CD4-positive, alpha-beta T cell (primary cell): ENCODE data around the gene PAPLN. TPM values are rescaled to one million over a fixed set of nuclear protein-coding genes. Genes with fewer than 3 reads are reported as not detected.

Source experiments
- ATAC-seq: fragments of 200-7000 bp; cut with Tn5 transposase; one replicate; pipeline ENCODE4 v1.10.0; 2022; ENCODE audit warnings: mild to moderate bottlenecking; ENCODE audit not compliant: poor library complexity
- CTCF ChIA-PET: fragments of 350-600 bp; sonication (Branson Sonifier 250); formaldehyde crosslinking; loops from one replicate; lab custom pipeline; 2021; ENCODE audit warnings: antibody characterized with exemption, inconsistent platforms; lab: Charles Lee
- POLR2A ChIA-PET: fragments of 350-600 bp; sonication (Branson Sonifier 250); formaldehyde crosslinking; loops from one replicate; lab custom pipeline; 2021; ENCODE audit warnings: antibody characterized with exemption, inconsistent platforms; lab: Charles Lee
- DNase-seq, 14 experiments: peaks; one replicate each; pipeline ENCODE4 v3.0.0-alpha.2; 2013 to 2020; ENCODE audit warnings: mixed read lengths in 2 of 14
- H3K27ac ChIP-seq, 2 donors: one replicate each; pipeline versions ENCODE4 v1.5.1 to v1.7.0; 2013; ENCODE audit warnings: low read length in 2 of 2, low read depth in 1 of 2, mild to moderate bottlenecking in 1 of 2
- H3K27me3 ChIP-seq, 2 experiments: 1 replicate in 1 of 2; 2 replicates in 1 of 2; pipeline versions ENCODE4 v1.6.1 to v1.7.0; 2013; ENCODE audit warnings: low read length in 2 of 2, control low read depth in 1 of 2, mild to moderate bottlenecking in 1 of 2, moderate library complexity in 1 of 2; ENCODE audit not compliant: insufficient read depth in 2 of 2, control insufficient read depth in 1 of 2
- H3K36me3 ChIP-seq: one replicate; pipeline ENCODE4 v1.6.1; 2013; ENCODE audit warnings: low read length, control low read depth; ENCODE audit not compliant: insufficient read depth
- H3K4me1 ChIP-seq: one replicate; pipeline ENCODE4 v1.6.1; 2013; ENCODE audit warnings: low read length, control low read depth; ENCODE audit not compliant: insufficient read depth
- H3K4me3 ChIP-seq: one replicate; pipeline ENCODE4 v1.5.1; 2013; ENCODE audit warnings: mild to moderate bottlenecking, low read length, moderate library complexity
- H3K9me3 ChIP-seq, 2 experiments: 1 replicate in 1 of 2; 2 replicates in 1 of 2; pipeline versions ENCODE4 v1.6.1 to v1.7.0; 2013; ENCODE audit warnings: low read length in 2 of 2, mild to moderate bottlenecking in 2 of 2, control low read depth in 1 of 2, moderate library complexity in 1 of 2; ENCODE audit not compliant: control insufficient read depth in 1 of 2, insufficient read depth in 1 of 2
- H3K27ac Mint-ChIP-seq: one replicate; pipeline ENCODE4 v1.8.0; 2020; ENCODE audit warnings: mixed read lengths
- H3K27me3 Mint-ChIP-seq: one replicate; pipeline ENCODE4 v1.8.0; 2021; ENCODE audit warnings: mixed read lengths
- H3K36me3 Mint-ChIP-seq: one replicate; pipeline ENCODE4 v1.8.0; 2021; ENCODE audit warnings: low read depth, mixed read lengths
- H3K4me1 Mint-ChIP-seq: one replicate; pipeline ENCODE4 v1.8.0; 2021; ENCODE audit warnings: low read depth, mixed read lengths
- H3K4me3 Mint-ChIP-seq: one replicate; pipeline ENCODE4 v1.8.0; 2020; ENCODE audit warnings: mild to moderate bottlenecking, mixed read lengths
- H3K9me3 Mint-ChIP-seq: one replicate; pipeline ENCODE4 v1.8.0; 2020; ENCODE audit warnings: mixed read lengths
- intact Hi-C, 2 experiments: fragments of 100-400 bp; cut with DNase I in 1 of 2; cut with micrococcal nuclease in 1 of 2; formaldehyde crosslinking; loops; one replicate each; pipeline versions ENCODE4 v1.15.1 to v1.9.0; 2023 to 2025; cut with DNase I, micrococcal nuclease
- total RNA-seq, 174 experiments: library from RNA in 2 of 174; stranded (reverse) in 2 of 174; gene quantifications; one replicate each; pipeline ENCODE4 v1.2.3 and lab custom pipeline; 2021 to 2026
- TF ChIP-seq, protein P1 (sequence below): fragments of 200-600 bp; IDR thresholded peaks from one replicate; pipeline ENCODE4 v1.8.0; 2022; ENCODE audit warnings: antibody characterized with exemption, mild to moderate bottlenecking

The PAPLN gene
- total RNA-seq, 2 experiments from 2014 or later, result 0.05 to 0.14 TPM

DNA sequence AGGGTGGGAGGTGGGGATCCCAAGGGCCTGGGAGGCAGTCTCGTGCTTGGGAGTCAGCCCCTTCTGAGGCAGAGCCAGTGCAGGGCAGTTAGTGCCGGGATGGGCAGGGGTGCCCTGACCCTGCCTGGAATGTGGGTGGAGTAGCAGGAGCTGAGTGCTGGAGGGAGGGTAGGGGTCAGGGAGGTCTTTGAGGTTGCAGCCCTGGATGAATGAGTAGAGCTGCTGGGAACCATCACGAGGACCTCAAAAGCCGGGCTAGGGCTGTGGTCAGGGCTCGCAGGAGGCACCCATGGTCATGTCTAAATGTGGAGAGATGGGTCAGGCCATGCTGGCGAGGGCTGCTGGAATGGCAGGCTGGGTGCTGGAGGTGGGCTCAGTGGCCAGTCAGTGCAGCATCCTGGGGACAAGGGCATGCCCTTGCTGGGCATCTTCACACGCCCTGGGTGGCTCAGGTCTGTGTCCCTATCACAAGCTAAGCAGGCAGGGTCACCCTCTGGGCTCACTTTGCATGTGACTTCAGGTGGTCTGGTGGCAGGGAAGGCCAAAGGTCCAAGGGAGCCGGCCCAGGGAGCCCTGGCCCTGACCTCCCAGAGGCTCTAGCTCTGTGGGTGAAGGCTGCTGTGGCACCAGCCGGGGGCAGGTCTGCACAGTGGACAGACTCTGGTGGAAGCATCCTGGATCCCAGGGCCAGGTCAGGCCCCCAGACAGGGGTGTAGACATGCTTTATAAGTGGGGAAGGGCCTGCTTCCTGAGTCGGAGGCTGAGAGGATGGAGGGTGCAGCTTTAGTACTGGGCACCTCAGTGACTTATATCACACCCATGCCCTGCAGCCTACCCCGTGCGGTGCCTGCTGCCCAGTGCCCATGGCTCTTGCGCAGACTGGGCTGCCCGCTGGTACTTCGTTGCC lies 24.5 kb downstream of the PAPLN start:
- Histone ChIP-seq H3K9me3 (no peaks in the 10 kb centered on the region), H3K4me3 (no peak overlapping the region), H3K36me3 (no peaks in the 10 kb centered on the region), H3K27me3 (peaks cover 0 to 2% of the 10 kb centered on the region in 2 experiments), H3K4me1 (no peaks in the 10 kb centered on the region), H3K27ac (no peak overlapping the region)
- ATAC-seq (no peak), DNase-seq (peak in 1 of 14 experiments; percentile 10)
- no peaks in the 10 kb centered on the region for H3K9me3 Mint-ChIP-seq
- H3K27me3 Mint-ChIP-seq, result peaks cover 4% of the 10 kb centered on the region
- TF ChIP-seq, protein P1, sequence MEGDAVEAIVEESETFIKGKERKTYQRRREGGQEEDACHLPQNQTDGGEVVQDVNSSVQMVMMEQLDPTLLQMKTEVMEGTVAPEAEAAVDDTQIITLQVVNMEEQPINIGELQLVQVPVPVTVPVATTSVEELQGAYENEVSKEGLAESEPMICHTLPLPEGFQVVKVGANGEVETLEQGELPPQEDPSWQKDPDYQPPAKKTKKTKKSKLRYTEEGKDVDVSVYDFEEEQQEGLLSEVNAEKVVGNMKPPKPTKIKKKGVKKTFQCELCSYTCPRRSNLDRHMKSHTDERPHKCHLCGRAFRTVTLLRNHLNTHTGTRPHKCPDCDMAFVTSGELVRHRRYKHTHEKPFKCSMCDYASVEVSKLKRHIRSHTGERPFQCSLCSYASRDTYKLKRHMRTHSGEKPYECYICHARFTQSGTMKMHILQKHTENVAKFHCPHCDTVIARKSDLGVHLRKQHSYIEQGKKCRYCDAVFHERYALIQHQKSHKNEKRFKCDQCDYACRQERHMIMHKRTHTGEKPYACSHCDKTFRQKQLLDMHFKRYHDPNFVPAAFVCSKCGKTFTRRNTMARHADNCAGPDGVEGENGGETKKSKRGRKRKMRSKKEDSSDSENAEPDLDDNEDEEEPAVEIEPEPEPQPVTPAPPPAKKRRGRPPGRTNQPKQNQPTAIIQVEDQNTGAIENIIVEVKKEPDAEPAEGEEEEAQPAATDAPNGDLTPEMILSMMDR, result no peak
- H3K27ac Mint-ChIP-seq, result no peak overlapping the region
- POLR2A ChIA-PET, result no interaction called here
- CTCF ChIA-PET, result no interaction called here
- H3K4me3 Mint-ChIP-seq, result no peak overlapping the region
- intact Hi-C loops, result no loop called here
- no peaks in the 10 kb centered on the region for H3K36me3 Mint-ChIP-seq
- H3K4me1 Mint-ChIP-seq, result no peaks in the 10 kb centered on the region

GRCh38 chr14:73262427-73263183 lies 25.3 kb downstream of the PAPLN start:
- DNase-seq (no peak), ATAC-seq (no peak)
- H3K4me1 ChIP-seq, result no peaks in the 10 kb centered on the region
- ChIA-PET CTCF (no interaction called here), POLR2A (no interaction called here)
- TF ChIP-seq, protein P1, result no peak
- no peak overlapping the region for H3K4me3 ChIP-seq
- Mint-ChIP-seq H3K4me1 (no peaks in the 10 kb centered on the region), H3K27me3 (peaks cover 4% of the 10 kb centered on the region), H3K36me3 (no peaks in the 10 kb centered on the region), H3K4me3 (no peak overlapping the region), H3K27ac (no peak overlapping the region), H3K9me3 (no peaks in the 10 kb centered on the region)
- H3K36me3 ChIP-seq, result no peaks in the 10 kb centered on the region
- H3K27me3 ChIP-seq, result peaks cover 0 to 2% of the 10 kb centered on the region in 2 experiments
- H3K9me3 ChIP-seq, result no peaks in the 10 kb centered on the region
- intact Hi-C loops, result no loop called here
- H3K27ac ChIP-seq, result no peak overlapping the region

DNA sequence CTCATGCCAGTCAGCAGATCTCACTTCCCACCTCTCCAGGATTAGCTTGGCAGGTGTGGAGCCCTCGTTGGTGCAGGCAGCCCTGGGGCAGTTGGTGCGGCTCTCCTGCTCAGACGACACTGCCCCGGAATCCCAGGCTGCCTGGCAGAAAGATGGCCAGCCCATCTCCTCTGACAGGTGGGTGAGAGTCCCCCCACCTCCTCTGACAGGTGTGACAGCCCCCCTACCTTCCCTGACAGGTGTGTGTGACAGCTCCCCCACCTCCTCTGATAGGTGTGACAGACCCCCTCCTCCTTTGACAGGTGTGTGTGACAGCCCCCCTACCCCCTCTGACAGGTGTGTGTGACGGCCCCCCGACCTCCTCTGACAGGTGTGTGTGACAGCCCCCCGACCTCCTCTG lies 26.3 kb downstream of the PAPLN start:
- no peaks in the 10 kb centered on the region for H3K9me3 Mint-ChIP-seq
- H3K27me3 Mint-ChIP-seq, result peaks cover 4% of the 10 kb centered on the region
- Histone ChIP-seq H3K4me3 (no peak overlapping the region), H3K4me1 (no peaks in the 10 kb centered on the region), H3K9me3 (no peaks in the 10 kb centered on the region), H3K36me3 (no peaks in the 10 kb centered on the region), H3K27me3 (peaks cover 0 to 2% of the 10 kb centered on the region in 2 experiments), H3K27ac (no peak overlapping the region)
- DNase-seq (no peak), ATAC-seq (no peak)
- H3K4me3 Mint-ChIP-seq, result no peak overlapping the region
- POLR2A ChIA-PET, result no interaction called here
- intact Hi-C loops, result no loop called here
- no peaks in the 10 kb centered on the region for H3K4me1 Mint-ChIP-seq
- CTCF ChIA-PET, result no interaction called here
- H3K36me3 Mint-ChIP-seq, result no peaks in the 10 kb centered on the region
- no peak overlapping the region for H3K27ac Mint-ChIP-seq
- TF ChIP-seq, protein P1, result no peak
